Osteoblast (primary cell): ENCODE results near the gene KLK3. TPM values are rescaled to one million over a fixed set of nuclear protein-coding genes. Genes with fewer than 3 reads are reported as not detected.

Source experiments
- DNase-seq: peaks from one replicate; pipeline ENCODE4 v3.0.0; 2011; ENCODE audit warnings: low spot score, mixed read lengths; ENCODE audit not compliant: insufficient read length; ENCODE audit errors: missing footprints
- H2AFZ ChIP-seq: 2 replicates; pipeline ENCODE4 v1.6.0; 2011; ENCODE audit warnings: mild to moderate bottlenecking, low read length
- H3K27ac ChIP-seq: 2 replicates; pipeline ENCODE4 v1.5.1; 2011; ENCODE audit warnings: mild to moderate bottlenecking, low read depth, low read length, moderate library complexity
- H3K27me3 ChIP-seq: 2 replicates; pipeline ENCODE4 v1.6.0; 2012; ENCODE audit warnings: mild to moderate bottlenecking, control low read depth, inconsistent platforms, low read length, moderate library complexity; ENCODE audit not compliant: insufficient read depth
- H3K36me3 ChIP-seq: 2 replicates; pipeline ENCODE4 v1.5.1; 2011; ENCODE audit warnings: mild to moderate bottlenecking, low read length, control low read depth, moderate library complexity; ENCODE audit not compliant: insufficient read depth
- H3K4me1 ChIP-seq: 2 replicates; pipeline ENCODE4 v1.5.1; 2011; ENCODE audit warnings: mild to moderate bottlenecking, low read length, control low read depth, moderate library complexity; ENCODE audit not compliant: insufficient read depth
- H3K4me2 ChIP-seq: 2 replicates; pipeline ENCODE4 v1.6.0; 2011; ENCODE audit warnings: mild to moderate bottlenecking, low read length; ENCODE audit not compliant: insufficient read depth
- H3K4me3 ChIP-seq: fragments of 200-600 bp; sonication (generic); 3 replicates; pipeline ENCODE4 v1.5.1; 2012; ENCODE audit warnings: mild to moderate bottlenecking, low read length, inconsistent platforms; ENCODE audit not compliant: insufficient read depth
- H3K79me2 ChIP-seq: 2 replicates; pipeline ENCODE4 v1.6.0; 2012; ENCODE audit warnings: mild to moderate bottlenecking, low read length, control low read depth, inconsistent platforms; ENCODE audit not compliant: insufficient read depth
- H3K9me3 ChIP-seq: 2 replicates; pipeline ENCODE4 v1.5.1; 2011; ENCODE audit warnings: low read depth, low read length, control low read depth
- H4K20me1 ChIP-seq: 2 replicates; pipeline ENCODE4 v1.6.0; 2012; ENCODE audit warnings: mild to moderate bottlenecking, low read length, control low read depth; ENCODE audit not compliant: insufficient read depth
- CTCF ChIP-seq: IDR thresholded peaks from 2 replicates; pipeline ENCODE4 v1.5.1; 2011; ENCODE audit warnings: mild to moderate bottlenecking, low read depth, low read length, moderate library complexity; ENCODE audit errors: extremely low read depth
- total RNA-seq: library from RNA; depleted of rRNA; stranded (reverse); fragments of >200 nt; gene quantifications from 2 replicates; pipeline ENCODE4 v1.2.3, GENCODE V29; 2012

Gene KLK3
- total RNA-seq, 1 donor: not detected

GRCh38 chr19:50819636-50820035 lies 35.1 kb upstream of the KLK3 start:
- no peak overlapping the region for H3K4me3 ChIP-seq
- no peaks in the 10 kb centered on the region for H3K79me2 ChIP-seq
- no peak overlapping the region for H2AFZ ChIP-seq
- H3K27me3 ChIP-seq: peaks cover 28% of the 10 kb centered on the region
- H3K4me2 ChIP-seq: no peak overlapping the region
- H4K20me1 ChIP-seq: no peaks in the 10 kb centered on the region
- no peak for TF ChIP-seq CTCF
- no peaks in the 10 kb centered on the region for H3K4me1 ChIP-seq
- H3K36me3 ChIP-seq: no peaks in the 10 kb centered on the region
- H3K9me3 ChIP-seq: no peaks in the 10 kb centered on the region
- no peak overlapping the region for H3K27ac ChIP-seq
- DNase-seq: peak; percentile 49

- no peak for TF ChIP-seq CTCF
- Histone ChIP-seq H3K27me3 (peaks cover 28% of the 10 kb centered on the region), H3K27ac (no peak overlapping the region), H3K4me3 (no peak overlapping the region), H3K4me2 (no peak overlapping the region), H3K4me1 (no peaks in the 10 kb centered on the region), H3K9me3 (no peaks in the 10 kb centered on the region), H2AFZ (no peak overlapping the region), H4K20me1 (no peaks in the 10 kb centered on the region), H3K36me3 (no peaks in the 10 kb centered on the region), H3K79me2 (no peaks in the 10 kb centered on the region)
- peak; percentile 48 for DNase-seq
Observed at GRCh38 chr19:50820086-50820485, 34.6 kb upstream of the KLK3 start.

GRCh38 chr19:50820549-50821247 lies 34.0 kb upstream of the KLK3 start:
- Histone ChIP-seq H3K36me3 (no peaks in the 10 kb centered on the region), H3K9me3 (no peaks in the 10 kb centered on the region), H3K27ac (no peak overlapping the region), H3K79me2 (no peaks in the 10 kb centered on the region), H3K27me3 (peaks cover 28% of the 10 kb centered on the region), H3K4me3 (no peak overlapping the region), H3K4me2 (no peak overlapping the region), H3K4me1 (no peaks in the 10 kb centered on the region), H4K20me1 (no peaks in the 10 kb centered on the region), H2AFZ (no peak overlapping the region)
- no peak for TF ChIP-seq CTCF
- peak; percentile 55 for DNase-seq

GRCh38 chr19:50821248-50821612 lies 33.5 kb upstream of the KLK3 start:
- Histone ChIP-seq H3K36me3 (no peaks in the 10 kb centered on the region), H3K9me3 (no peaks in the 10 kb centered on the region), H3K79me2 (no peaks in the 10 kb centered on the region), H2AFZ (no peak overlapping the region), H3K27ac (no peak overlapping the region), H3K4me1 (no peaks in the 10 kb centered on the region), H4K20me1 (no peaks in the 10 kb centered on the region), H3K4me2 (no peak overlapping the region), H3K4me3 (no peak overlapping the region), H3K27me3 (peaks cover 28% of the 10 kb centered on the region)
- TF ChIP-seq CTCF: no peak
- DNase-seq: no peak
